Suppressor macrophage treated with lipopolysaccharide for 4 hours (primary cell): ENCODE results near the gene EDEM2.

Source experiments
- DNase-seq: peaks from one replicate; pipeline ENCODE4 v3.0.0-alpha.2; 2020

The EDEM2 gene

DNA sequence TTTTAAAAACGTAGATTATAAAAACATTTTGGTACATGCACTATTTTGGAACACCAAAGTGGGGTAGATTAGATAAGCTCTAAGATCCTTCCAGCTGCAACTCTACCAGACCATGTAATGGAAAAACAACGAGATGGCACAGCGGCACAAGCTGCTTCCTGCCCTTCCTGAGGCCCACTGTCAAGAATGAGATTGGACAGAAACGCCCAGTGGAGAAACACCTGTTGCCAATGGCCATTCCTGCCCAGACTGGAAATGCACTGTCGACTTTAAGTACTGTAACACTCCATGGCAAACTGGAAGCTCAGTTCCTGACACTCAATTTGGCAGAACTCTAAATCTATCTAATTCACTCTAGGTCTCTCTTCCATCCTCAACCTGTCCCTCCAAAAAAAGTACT lies 21.4 kb downstream of the EDEM2 start:
- DNase-seq: no peak

DNA sequence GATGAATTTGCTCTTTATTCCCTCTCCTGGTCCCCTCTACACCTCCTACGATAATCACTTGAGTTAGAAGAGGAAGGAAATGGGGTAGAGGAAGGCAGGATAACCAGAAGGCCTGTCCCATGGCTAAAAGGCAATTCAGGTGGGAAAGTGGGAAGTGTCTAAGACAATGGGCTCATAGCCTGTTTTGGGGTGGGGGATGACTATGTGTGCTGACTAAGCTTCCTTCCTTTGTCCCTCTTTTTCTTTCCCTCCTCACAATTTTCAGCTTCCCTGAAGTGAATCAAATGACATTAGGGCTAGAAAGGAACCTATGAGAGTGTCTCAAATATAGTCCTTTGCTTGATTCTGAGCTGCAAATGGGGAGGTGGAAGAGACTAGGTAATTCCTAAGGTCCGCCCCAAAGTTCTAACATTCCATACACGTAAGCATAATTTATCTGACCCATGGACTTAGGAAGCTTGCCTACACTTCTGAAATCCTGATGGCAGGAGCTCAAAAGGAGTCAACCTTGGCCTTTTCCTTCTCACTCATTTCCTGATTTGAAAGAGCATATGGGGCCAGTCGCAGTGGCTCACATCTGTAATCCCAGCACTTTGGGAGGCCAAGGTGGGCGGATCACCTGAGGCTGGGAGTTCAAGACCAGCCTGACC lies 24.3 kb downstream of the EDEM2 start:
- DNase-seq: no peak

DNA sequence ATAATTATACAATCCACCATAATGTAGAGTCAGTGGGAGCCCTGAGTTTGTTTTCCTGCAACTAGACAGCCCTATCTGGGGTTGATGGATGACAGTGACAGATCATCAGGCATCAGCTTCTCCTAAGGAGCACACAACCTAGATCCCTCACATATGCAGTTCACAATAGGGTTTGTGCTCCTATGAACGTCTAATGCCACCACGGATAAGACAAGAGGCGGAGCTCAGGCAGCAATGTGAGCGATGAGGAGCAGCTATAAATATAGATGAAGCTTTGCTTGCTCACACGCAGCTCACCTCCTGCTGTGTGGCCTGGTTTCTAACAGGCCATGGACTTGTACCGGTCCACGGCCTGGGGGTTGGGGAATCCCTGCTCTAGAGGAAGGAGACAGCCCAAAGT lies 25.9 kb downstream of the EDEM2 start:
- no peak for DNase-seq

DNA sequence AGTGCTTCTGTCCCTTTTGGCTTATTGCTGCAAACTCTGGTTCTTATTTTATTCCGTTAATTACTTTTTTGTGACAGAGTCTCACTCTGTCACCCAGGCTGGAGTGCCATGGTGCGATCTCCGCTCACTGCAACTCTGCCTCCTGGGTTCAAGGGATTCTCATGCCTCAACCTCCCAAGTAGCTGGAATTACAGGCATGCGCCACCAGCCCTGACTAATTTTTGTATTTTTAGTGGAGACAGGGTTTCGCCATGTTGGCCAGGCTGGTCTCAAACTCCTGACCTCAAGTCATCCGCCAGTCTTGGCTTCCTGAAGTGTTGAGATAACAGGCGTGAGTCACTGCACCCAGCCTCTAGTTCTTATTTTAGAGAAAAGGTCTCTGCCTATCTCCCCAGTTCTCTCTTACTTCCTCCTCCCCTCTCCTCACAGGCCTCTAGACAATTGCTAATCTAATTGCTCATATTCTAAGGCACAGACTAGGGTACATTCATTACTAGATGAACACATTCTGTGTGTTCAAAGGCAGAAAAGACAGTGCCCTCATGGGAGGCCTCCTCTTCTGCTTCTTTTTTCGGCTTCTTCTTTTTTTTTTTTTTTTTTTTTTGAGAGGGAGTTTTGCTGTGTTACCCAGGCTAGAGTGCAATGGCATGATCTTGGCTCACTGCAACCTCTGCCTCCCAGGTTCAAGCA lies 27.0 kb downstream of the EDEM2 start:
- DNase-seq: peak; percentile 87

DNA sequence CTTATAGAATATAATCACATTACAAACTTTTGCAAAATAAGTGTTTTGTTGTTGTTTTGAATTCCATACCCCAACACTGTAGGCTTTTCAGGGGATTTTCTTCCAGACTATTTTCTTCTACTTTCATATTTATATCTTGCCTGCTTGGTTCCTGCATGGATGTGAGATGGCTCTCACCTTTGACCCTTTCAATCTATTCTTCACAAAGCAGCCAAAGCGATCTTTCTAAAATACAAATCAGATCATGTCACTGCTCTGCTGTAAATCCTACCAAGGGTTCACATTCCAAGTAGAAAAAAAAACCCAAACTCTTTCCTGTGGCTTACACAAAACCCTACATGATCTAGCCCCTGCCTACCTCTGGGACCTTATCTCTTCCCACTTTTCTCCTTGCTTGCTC lies 29.5 kb downstream of the EDEM2 start:
- no peak for DNase-seq

DNA sequence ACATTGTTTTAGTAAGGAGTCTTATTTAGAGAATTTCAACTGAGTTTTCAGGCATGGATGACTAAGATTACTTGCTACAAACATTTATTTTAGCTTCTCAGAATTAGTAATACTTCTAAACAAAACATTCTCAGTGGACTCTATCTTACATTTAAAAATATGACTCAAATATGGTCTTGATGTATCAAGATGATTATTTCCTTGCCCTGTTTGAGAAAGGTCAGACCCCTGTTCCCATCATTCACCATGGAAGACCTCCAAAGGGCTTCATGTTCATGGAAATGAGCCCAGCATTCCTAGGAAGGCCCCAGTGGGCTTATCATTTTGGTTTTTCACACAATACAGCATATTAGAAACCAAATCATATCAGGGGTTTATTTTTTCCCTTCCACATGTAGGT lies 29.9 kb downstream of the EDEM2 start:
- DNase-seq: no peak

DNA sequence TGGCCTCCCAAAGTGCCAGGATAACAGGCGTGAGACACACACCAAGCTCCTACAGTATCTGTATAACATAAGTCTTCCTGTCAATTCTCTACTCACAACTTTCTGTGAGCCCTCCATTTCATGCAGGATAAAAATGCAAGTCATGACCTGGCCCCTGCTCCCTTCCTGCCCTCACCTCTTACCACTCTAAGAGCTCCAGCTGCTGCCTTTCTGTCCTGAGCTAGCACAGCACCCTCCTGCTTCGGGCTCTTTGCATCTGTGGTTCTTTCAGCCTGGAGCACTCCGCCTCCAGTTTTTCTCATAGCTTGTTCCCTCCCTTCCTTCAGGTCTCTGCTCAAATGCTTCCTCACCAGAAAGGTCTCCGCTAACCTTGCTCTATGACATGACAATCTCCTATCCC lies 30.9 kb downstream of the EDEM2 start:
- no peak for DNase-seq

DNA sequence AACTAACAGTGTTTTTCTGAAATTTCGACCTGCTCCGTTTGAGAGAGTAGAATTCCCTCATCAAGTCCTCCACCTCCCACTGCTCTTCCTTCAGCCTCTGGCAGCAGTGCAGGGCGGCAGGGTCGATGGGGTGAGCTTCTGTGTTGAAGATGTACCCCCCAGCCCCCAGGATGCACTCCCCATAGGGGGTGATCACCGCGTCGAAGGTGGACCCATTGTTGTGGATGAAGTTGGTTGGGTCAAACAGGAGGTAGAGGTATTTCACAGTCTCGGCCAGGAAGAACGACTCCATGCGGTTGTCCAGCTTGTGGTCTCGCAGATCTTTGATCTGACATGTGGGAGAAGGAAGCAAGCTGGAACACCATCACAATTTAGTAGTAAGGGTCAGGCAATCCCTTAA lies 31.5 kb downstream of the EDEM2 start:
- DNase-seq: no peak

DNA sequence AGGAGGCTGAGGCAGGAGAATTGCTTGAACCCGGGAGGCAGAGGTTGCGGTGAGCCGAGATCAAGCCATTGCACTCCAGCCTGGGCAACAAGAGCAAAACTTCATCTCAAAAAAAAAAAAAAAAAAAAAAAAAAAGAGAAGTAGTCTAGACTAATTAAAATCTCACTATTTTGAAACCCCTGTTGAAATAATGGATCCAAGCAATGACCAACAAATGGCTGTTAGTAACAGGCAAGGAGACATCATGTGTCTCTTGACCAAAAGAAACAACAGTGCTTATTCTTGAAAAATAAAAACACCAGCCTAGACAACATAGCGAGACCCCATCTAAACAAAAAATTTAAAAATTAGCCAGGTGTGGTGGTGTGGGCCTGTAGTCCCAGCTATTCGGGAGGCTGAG lies 34.9 kb downstream of the EDEM2 start:
- DNase-seq: peak; percentile 40

DNA sequence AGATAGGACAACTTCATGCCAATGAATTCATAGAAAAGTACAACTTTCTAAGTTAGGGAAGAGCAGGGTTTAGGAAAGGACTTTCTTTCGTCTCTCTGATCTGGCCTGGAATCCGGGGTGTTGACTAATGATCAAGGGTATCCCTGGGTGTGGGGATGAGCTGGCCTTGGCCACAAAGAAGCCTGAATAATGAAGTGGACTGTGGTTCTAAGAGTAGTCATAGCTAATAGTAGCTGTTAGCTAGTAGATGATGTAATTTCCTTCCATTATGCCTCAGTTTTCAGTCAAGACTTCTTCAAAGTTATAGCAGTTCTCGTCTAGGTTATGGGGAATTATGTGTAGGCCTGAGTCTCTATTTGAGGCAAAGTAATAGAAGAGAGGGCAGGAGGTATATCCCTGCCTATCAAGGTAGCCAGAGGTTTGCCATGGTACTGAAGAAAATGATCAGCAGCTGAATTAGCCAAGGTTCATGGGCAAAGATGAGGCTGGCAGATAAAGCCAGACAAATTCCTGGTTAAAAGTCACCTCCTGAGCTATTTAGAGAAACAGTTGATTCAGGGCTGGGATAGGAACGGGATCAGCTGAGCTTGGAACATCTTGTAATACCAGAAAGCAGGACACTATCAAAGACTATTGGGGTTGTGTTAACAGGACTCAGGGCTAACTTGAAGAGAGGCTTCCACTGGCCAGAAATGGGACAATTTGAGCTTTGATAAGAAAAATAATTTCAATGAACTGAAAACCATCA lies 35.8 kb downstream of the EDEM2 start:
- DNase-seq: peak; percentile 84

DNA sequence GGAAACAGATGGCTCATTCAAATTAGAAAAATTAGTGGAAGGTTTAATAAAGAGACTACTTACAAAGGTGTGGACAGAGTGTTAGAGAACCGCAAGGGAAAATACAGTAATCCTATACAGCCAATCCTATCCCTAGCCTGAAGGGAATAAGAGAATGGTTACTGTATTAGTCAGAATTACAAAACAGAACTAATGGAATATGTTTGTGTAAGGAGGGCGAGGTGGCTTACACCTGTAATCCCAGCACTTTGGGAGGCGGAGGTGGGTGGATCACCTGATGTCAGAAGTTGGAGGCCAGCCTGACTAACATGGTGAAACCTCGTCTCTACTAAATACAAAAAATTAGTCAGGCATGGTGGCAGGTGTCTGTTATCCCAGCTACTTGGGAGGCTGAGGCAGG lies 38.2 kb downstream of the EDEM2 start:
- no peak for DNase-seq

DNA sequence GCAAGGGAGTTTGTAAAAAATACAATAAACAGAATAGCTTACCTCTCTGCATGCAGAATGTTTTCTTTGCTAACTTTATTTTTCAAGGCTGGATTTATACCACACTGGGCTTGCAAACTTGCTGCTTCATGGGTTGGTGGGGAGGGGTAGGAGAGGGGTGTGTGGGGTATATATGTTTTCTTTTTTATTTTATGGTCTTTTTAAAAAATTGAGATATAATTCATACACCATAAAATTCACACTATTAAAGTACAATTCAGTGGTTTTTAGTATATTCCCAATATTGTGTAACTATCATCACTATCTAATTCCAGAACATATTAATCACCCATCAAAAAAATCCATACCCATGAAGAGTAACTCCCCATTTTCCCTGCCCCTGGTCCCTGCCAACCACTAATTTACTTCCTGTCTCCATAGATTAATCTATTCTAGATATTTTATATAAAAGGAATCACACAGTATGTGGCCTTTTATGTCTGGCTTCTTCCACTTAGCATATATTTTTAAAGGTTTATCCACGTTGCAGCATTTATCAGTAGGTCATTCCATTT lies 40.2 kb downstream of the EDEM2 start:
- no peak for DNase-seq

DNA sequence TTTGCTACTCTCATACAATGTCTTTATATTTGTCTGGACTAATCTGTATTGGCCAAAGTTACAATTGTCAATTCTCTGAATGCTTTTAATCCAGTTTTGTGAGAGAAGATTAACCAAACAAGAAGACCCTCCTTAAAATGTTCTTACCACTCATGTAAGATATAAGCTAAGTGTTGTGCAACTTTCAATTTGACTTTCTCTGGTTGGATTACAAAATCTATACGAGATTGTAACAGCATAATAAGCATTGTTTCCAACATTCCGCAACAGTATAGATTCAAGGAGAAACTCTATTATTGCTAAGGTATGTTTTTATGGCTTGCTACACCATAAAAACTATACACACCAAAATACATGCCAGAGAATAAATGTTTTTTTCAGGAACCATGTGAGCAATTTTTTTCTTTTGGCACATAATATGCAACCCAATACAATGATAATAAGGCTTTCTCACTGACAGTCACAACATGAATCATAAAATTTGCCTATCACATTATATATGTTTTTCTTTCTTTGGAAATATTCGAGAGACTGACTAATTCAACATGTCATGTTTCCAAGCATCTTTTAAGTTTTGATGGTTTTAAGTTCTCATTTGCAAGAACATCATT lies 42.3 kb downstream of the EDEM2 start:
- DNase-seq: no peak

DNA sequence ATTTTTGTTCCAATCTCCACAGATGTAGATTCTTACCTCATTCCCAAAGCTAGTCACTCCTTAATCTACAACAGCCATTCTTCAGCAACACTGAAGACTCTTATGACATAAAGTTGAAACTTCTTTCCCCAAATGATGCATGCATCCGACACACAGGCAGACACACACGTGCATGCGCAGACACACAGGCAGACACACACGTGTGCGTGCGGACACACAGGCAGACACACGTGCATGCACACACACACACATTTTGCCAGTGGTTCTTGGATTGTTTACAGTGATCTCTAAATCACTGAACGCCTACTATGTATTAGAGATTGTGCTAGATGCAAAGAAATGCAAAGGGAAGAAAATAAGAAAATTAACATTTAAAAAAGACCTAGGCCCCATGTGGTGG lies 45.5 kb downstream of the EDEM2 start:
- DNase-seq: no peak

DNA sequence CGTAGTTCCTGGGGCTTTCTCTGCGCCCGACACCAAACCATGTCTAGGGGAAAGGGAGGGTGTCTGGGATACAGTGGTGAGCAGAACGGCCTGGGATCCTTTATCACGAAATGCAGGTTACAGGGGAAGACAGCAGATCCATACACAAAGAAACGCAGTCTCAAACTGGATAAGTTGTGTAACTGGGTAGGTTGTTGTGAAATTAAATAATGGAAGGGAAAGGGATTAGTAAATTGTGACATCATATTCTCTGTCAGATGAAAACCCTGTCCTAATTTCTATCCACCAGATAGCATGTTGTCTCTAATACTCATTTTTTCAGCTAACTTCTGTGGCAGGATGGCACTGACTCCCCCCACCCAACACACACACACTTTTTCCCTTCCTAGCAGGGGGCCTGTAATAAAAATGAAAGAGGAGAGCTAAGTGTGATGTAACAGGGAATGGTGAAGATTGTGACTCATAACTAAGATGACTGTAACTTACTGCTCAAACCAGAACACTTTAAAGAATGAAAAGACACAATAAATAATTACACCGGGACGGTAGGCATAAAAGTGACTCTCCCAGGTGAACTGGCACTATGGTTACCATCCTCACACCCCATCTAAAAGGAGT lies 53.8 kb downstream of the EDEM2 start:
- peak; percentile 74 for DNase-seq

DNA sequence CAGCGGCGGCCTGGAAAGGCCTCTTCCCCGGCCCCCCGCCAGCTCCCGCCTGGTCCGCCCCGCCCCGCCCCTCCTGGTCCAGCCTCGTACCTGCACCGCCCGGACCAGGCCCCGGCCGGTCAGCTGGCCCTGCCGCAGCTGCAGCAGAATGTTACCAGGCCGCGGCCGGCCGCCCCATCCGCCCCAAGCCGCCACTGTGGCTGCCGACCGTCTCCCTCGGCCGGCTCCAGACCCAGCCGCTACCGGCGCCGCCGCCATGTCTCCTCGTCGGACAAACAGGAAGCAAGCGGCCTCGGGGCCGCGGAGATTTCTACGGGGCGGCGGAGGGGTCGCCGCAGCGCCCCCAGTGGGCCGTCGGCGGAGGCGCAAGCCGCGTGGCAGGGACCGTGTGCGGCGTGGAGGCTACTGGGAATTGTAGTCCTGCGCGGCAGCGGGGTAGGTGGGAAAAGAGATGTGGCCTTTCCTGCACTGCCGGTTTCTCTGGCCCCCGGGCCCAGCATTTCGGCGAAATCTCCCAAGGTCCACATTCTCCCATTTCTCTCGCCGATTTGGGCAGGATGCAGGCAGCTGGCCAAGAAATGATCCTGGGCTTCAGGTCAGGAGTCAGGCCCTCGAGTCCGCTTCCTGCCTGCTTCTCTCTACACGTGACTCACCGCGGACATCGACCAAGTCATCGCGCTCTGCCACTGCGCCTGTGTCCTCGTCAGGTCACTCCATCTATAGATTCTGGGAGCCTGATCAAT lies 54.4 kb downstream of the EDEM2 start, which contains the start of gene TRPC4AP:
TSS of gene TRPC4AP (minus strand) at position 284 of the 743 bp plus-strand sequence. CDS start at position 258, 26 bp downstream.
- DNase-seq: peak; percentile 95

DNA sequence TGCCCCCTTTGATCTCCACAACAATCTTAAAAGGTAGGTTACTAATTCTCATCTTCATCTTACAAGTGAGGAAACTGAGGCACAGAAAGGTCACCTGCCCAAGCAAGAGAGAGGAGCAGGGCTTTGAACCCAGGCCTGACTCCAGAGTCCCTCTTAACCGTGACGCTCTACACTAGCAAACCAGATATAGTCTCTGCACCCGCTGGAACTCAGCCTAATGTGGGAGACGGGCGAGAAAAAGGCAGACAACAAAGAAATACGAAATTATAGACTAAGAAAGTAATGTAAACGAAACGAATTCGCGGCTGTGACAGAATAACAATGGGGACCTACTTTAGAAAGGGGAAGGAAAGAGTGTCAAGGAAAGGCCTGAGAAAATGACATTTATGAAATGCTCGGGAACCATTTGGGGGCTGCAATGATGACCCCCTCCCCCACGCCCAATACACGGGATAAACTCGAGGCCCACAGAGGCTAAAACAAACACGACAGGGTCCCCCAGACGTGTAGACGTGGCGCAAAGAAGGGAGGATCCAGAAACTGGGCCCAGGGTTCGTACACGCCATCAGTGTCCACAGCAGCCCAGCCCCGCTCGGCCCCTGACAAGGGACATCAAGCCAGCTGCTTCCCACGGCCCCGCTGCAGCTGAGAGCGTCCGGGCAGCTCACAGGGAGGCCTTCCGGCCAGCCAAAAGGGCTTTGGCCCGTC lies 55.2 kb downstream of the EDEM2 start:
- DNase-seq: peak; percentile 56

DNA sequence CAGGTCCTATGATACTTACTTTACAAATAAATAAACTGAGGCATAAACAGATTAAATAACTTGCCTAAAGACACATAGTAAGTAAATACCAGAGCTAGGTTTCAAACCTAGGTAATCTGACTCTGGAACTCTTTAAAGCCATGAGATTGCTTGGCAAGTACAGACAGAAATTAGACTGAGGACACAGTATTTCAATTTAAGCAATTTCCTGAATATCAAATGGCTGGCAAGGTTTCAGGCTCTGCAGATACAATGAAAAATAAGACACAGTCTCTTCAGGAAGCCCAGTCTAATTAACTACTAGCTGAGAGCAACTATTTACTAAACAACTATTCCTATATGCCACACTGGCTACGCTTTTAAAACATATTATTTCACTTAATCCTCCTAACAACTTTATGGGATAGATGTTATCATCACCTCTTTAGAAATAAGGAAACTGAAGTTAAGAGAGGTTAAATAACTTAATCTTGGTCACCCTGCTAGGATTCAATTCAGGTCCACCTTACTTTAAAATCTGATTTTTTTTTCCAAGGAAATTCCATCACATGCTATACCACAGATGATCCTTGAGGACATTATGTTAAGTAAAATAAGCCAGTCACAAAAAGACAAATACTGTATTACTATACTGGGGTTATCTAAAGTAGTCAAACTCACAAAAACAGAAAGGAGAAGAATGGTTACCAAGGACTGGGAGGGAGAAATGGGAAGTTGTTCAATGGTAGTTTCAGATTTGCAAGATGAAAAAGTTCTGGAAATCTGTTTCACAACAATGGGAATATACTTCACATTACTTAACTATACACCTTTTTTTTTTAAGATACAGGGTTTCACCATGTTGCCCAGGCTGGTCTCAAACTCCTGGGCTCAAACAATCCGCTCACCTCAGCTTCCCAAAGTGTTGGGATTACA lies 58.6 kb downstream of the EDEM2 start:
- peak; percentile 74 for DNase-seq

DNA sequence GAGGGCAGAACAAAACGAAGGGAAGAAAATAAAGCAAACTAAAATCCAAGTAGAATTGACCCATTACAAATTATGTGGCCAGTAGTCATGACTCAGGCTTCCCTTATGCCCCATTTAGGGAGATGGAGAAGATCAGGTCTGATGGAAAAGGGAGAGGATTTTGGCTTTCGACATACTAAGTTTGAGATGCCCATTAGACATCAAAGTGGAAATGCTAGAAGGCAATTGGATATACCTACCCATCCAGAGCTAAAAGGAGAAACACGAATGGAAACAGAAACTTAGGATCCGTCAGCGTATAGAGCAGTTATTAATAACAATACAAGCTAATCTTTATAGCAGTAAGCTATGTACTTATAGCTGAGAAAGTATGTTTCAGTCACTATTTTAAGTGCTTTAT lies 59.3 kb downstream of the EDEM2 start:
- peak; percentile 67 for DNase-seq

DNA sequence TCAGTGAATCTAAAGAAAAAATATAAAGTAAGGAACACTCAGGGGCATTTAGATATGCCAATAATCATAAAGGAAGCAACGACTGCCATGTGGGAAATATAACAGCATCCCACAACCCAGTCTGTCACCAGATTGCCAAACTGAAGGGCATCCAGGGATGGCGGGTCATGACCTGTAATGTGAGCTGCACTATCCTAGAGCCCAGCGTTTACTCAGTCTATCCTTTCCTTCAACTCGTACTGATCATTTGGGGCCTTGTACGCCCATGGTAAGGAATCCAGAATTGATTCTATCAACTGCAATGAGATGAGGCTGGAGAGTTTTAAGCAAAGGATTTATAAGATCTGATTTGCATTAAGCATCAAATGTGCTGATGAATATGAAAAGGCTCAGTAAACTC lies 59.8 kb downstream of the EDEM2 start:
- no peak for DNase-seq
